Gastroesophageal sphincter (tissue), 4 donors: Measurements from ENCODE around the gene VIP. TPM values are rescaled to one million over a fixed set of nuclear protein-coding genes. Genes with fewer than 3 reads are reported as not detected.

Source experiments
- ATAC-seq: fragments of 150-250 bp; one replicate; pipeline ENCODE4 v1.9.1; 2016; ENCODE audit warnings: mild to moderate bottlenecking, moderate library complexity
- H3K27ac ChIP-seq, 4 donors: fragments of 200-600 bp; sonication (generic) in 3 of 4; 1 replicate in 3 of 4; 2 replicates in 1 of 4; pipeline ENCODE4 v1.5.1; 2016 to 2019
- H3K27me3 ChIP-seq: fragments of 200-600 bp; sonication (generic); one replicate; pipeline ENCODE4 v1.5.1; 2019
- H3K36me3 ChIP-seq, 2 donors: fragments of 200-600 bp; sonication (generic); one replicate each; pipeline ENCODE4 v1.5.1; 2019; ENCODE audit warnings: control low read depth in 1 of 2
- H3K4me1 ChIP-seq, 3 donors: fragments of 200-600 bp; sonication (generic); 1 replicate in 2 of 3; 2 replicates in 1 of 3; pipeline ENCODE4 v1.5.1; 2016 to 2019; ENCODE audit warnings: control low read depth in 2 of 3
- H3K4me3 ChIP-seq, 2 donors: fragments of 200-600 bp; sonication (generic); one replicate each; pipeline ENCODE4 v1.5.1; 2019; ENCODE audit warnings: mild to moderate bottlenecking in 1 of 2, moderate library complexity in 1 of 2
- H3K9me3 ChIP-seq, 3 donors: fragments of 200-600 bp; sonication (generic); one replicate each; pipeline ENCODE4 v1.5.1; 2017 to 2019; ENCODE audit warnings: control low read depth in 2 of 3
- CTCF ChIP-seq, 4 experiments: fragments of 200-600 bp in 2 of 4; fragments of 450-650 bp in 2 of 4; sonication (generic) in 1 of 4; IDR thresholded peaks; one replicate each; pipeline ENCODE4 v1.5.1; 2017 to 2019; ENCODE audit warnings: antibody characterized with exemption in 4 of 4, mild to moderate bottlenecking in 2 of 4, moderate library complexity in 2 of 4
- EP300 ChIP-seq: sonication (generic); formaldehyde crosslinking; IDR thresholded peaks from one replicate; pipeline ENCODE4 v1.6.1; 2017; ENCODE audit warnings: antibody characterized with exemption, mild to moderate bottlenecking
- POLR2A ChIP-seq, 2 donors: fragments of 450-650 bp; IDR thresholded peaks; one replicate each; pipeline ENCODE4 v1.6.1; 2017; ENCODE audit warnings: antibody characterized with exemption in 2 of 2, mild to moderate bottlenecking in 2 of 2, moderate library complexity in 1 of 2
- POLR2AphosphoS5 ChIP-seq: sonication (generic); formaldehyde crosslinking; IDR thresholded peaks from one replicate; pipeline ENCODE4 v1.6.1; 2017; ENCODE audit warnings: antibody characterized with exemption
- WGBS, 2 donors: methylation state at CpG; one replicate each; pipeline ENCODE4 v1.1.5; 2018; ENCODE audit warnings: low coverage in 1 of 2; 5-methylcytosine and 5-hydroxymethylcytosine counted together
- total RNA-seq, 4 donors: library from RNA; depleted of rRNA; stranded (reverse); fragments of >200 nt; gene quantifications; one replicate each; pipeline ENCODE4 v1.1.0, GENCODE V29; 2016

Gene VIP
- total RNA-seq, 4 donors from 2014 or later, result 6.8 to 55.2 (median 18.2) TPM

DNA sequence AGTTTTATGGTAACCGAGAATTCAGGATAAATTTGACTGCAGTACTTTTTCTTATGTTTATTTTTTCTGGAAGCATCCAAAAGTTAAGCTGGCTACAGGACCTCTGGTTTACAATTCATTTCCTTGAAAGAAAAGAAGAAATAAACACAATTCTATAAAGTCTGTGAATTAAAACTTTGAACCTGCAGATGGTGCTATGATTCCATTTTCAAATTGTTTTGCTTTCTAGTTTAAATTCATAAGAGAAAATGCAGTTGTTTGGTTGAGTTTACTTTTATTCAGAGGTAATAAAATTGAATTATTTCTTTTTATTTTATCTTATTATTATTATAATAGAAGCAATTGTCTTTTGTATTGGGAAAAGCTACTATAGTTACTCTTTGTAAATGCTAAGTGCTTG is 1.8 kb upstream of the VIP start:
- no peaks in the 10 kb centered on the region for H3K27me3 ChIP-seq
- ATAC-seq, result no peak
- WGBS, 2 donors, result 13 to 25% methylated on average over 1 of the region's 1 CpG
- H3K4me1 ChIP-seq, result no peaks in the 10 kb centered on the region
- H3K36me3 ChIP-seq, result no peaks in the 10 kb centered on the region
- no peaks in the 10 kb centered on the region for H3K9me3 ChIP-seq
- TF ChIP-seq POLR2A (IDR thresholded peaks at IDR 0.05) (no peak), CTCF (IDR thresholded peaks at IDR 0.05) (peak in 1 of 4 experiments; percentile 15)
- H3K4me3 ChIP-seq, result no peak overlapping the region
- no peak overlapping the region for H3K27ac ChIP-seq

GRCh38 chr6:152749336-152749735 is 1.3 kb upstream of the VIP start:
- no peak for TF ChIP-seq EP300
- TF ChIP-seq CTCF (IDR thresholded peaks at IDR 0.05), result no peak
- TF ChIP-seq POLR2AphosphoS5, result no peak
- no peak for TF ChIP-seq POLR2A (IDR thresholded peaks at IDR 0.05)
- WGBS, 2 donors, result 50 to 71% methylated on average over 1 of the region's 1 CpG
- Histone ChIP-seq H3K27me3 (no peaks in the 10 kb centered on the region), H3K9me3 (no peaks in the 10 kb centered on the region), H3K36me3 (no peaks in the 10 kb centered on the region), H3K4me1 (no peaks in the 10 kb centered on the region), H3K4me3 (no peak overlapping the region), H3K27ac (no peak overlapping the region)
- no peak for ATAC-seq

GRCh38 chr6:152765331-152765730 is 14.7 kb downstream of the VIP start:
- H3K27me3 ChIP-seq, result peaks cover 11% of the 10 kb centered on the region
- H3K36me3 ChIP-seq, result no peaks in the 10 kb centered on the region
- H3K4me1 ChIP-seq, result no peaks in the 10 kb centered on the region
- peaks cover 0 to 14% (median 0%) of the 10 kb centered on the region in 3 donors for H3K9me3 ChIP-seq
- no peak overlapping the region for H3K4me3 ChIP-seq
- TF ChIP-seq CTCF (IDR thresholded peaks at IDR 0.05) (no peak), EP300 (no peak), POLR2AphosphoS5 (no peak), POLR2A (IDR thresholded peaks at IDR 0.05) (no peak)
- 63 to 66% methylated on average over 3 of the region's 3 CpGs for WGBS, 2 donors
- no peak overlapping the region for H3K27ac ChIP-seq
- no peak for ATAC-seq

DNA sequence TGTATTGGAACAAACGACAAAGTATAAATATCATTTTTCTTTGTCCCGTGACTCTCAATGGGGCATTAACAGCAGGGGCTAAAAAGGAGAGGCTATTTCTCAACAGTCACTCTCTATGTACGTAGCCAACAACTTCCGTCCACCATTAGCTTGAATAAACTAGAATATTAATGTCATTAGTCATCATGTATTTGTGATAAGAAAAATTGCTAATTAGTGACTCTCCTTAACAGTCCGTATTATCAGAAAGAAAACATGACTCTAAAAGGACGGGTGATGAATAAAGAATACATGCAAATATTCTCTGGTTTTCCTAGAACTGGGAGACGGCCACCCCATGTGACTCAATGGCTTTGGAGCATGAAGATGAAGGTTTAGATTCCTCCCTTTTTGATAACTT is 18.6 kb downstream of the VIP start:
- Histone ChIP-seq H3K27me3 (peaks cover 8% of the 10 kb centered on the region), H3K9me3 (no peaks in the 10 kb centered on the region), H3K4me3 (no peak overlapping the region), H3K4me1 (no peaks in the 10 kb centered on the region), H3K36me3 (no peaks in the 10 kb centered on the region), H3K27ac (no peak overlapping the region)
- 74 to 76% methylated on average over 7 of the region's 7 CpGs for WGBS, 2 donors
- TF ChIP-seq POLR2A (IDR thresholded peaks at IDR 0.05) (no peak), CTCF (IDR thresholded peaks at IDR 0.05) (no peak), POLR2AphosphoS5 (no peak), EP300 (no peak)
- no peak for ATAC-seq

DNA sequence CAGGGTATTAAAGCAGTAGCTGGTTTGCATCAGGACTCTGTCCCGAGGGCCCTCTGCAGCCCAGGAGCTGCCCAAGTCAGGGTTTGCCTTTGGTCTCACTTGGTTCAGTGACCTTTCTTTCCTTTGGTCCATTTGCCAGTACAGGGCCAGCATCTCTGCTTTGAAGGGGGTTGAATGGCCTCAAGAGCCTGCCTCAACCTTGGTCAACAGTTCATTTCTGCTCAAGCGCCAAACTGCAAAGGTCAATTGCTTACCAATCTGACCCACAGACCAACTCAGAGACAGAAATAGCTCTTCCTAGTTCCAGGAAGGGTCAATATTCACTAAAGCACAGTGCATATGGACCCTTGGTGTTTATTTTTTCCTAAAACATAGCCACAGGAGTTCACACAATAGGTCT is 19.4 kb downstream of the VIP start:
- ATAC-seq, result no peak
- H3K27me3 ChIP-seq, result peaks cover 8% of the 10 kb centered on the region
- no peaks in the 10 kb centered on the region for H3K9me3 ChIP-seq
- no peaks in the 10 kb centered on the region for H3K4me1 ChIP-seq
- H3K36me3 ChIP-seq, result no peaks in the 10 kb centered on the region
- TF ChIP-seq POLR2A (IDR thresholded peaks at IDR 0.05) (no peak), POLR2AphosphoS5 (no peak), EP300 (no peak), CTCF (IDR thresholded peaks at IDR 0.05) (no peak)
- no peak overlapping the region for H3K27ac ChIP-seq
- WGBS, 2 donors, result 80% methylated on average over 1 of the region's 2 CpGs
- no peak overlapping the region for H3K4me3 ChIP-seq
